Uterus (tissue), 4 donors: Measurements from ENCODE around the gene AIG1. TPM values are rescaled to one million over a fixed set of nuclear protein-coding genes. Genes with fewer than 3 reads are reported as not detected.

Experiments used
- DNase-seq, 2 donors: peaks; one replicate each; pipeline ENCODE4 v3.0.0-alpha.2; 2019 to 2020
- H3K27ac ChIP-seq, 2 donors: fragments of 200-600 bp; sonication (generic); 1 replicate in 1 of 2; 2 replicates in 1 of 2; pipeline ENCODE4 v1.5.1; 2016 to 2018
- H3K27me3 ChIP-seq, 2 donors: fragments of 200-600 bp; sonication (generic); one replicate each; pipeline ENCODE4 v1.5.1; 2018 to 2019; ENCODE audit warnings: control low read depth in 1 of 2
- H3K36me3 ChIP-seq, 2 donors: fragments of 200-600 bp; sonication (generic); one replicate each; pipeline ENCODE4 v1.5.1; 2019; ENCODE audit warnings: control low read depth in 1 of 2
- H3K4me1 ChIP-seq, 2 donors: fragments of 200-600 bp; sonication (generic); one replicate each; pipeline ENCODE4 v1.5.1; 2018 to 2019; ENCODE audit warnings: control low read depth in 1 of 2
- H3K4me3 ChIP-seq, 2 donors: fragments of 200-600 bp; sonication (generic); 1 replicate in 1 of 2; 2 replicates in 1 of 2; pipeline ENCODE4 v1.5.1; 2018 to 2019; ENCODE audit warnings: mild to moderate bottlenecking in 1 of 2
- H3K9me3 ChIP-seq, 2 donors: fragments of 200-600 bp; sonication (generic); one replicate each; pipeline ENCODE4 v1.5.1; 2019; ENCODE audit warnings: control low read depth in 1 of 2
- CTCF ChIP-seq, 4 experiments: fragments of 200-600 bp in 2 of 4; fragments of 450-650 bp in 2 of 4; sonication (generic) in 2 of 4; IDR thresholded peaks; one replicate each; pipeline ENCODE4 v1.5.1; 2016 to 2019; ENCODE audit warnings: antibody characterized with exemption in 4 of 4, mild to moderate bottlenecking in 2 of 4, moderate library complexity in 1 of 4
- POLR2A ChIP-seq, 2 donors: fragments of 450-650 bp; IDR thresholded peaks; one replicate each; pipeline ENCODE4 v1.6.1; 2016; ENCODE audit warnings: antibody characterized with exemption in 2 of 2, mild to moderate bottlenecking in 1 of 2, moderate library complexity in 1 of 2
- intact Hi-C: fragments of 100-400 bp; cut with DNase I; formaldehyde crosslinking; loops from one replicate; pipeline ENCODE4 v1.15.1; 2023; ENCODE audit warnings: low total_unique reads
- total RNA-seq, 4 donors: library from RNA; depleted of rRNA in 3 of 4; stranded (reverse); fragments of >200 nt in 3 of 4; gene quantifications; one replicate each; pipeline versions ENCODE4 v1.1.0 to v1.2.4, GENCODE V29; 2014 to 2023
- donor health status: DM: yes; HTN: yes; CAD: no.

The AIG1 gene
- total RNA-seq, 4 donors from 2014 or later = 6.9 to 36.6 (median 27.8) TPM

GRCh38 chr6:143157131-143157530, 96.4 kb downstream of the AIG1 start:
- TF ChIP-seq POLR2A (IDR thresholded peaks at IDR 0.05) (no peak), CTCF (IDR thresholded peaks at IDR 0.05) (no peak)
- H3K4me1 ChIP-seq = no peaks in the 10 kb centered on the region
- intact Hi-C loops = no loop called here

GRCh38 chr6:143158113-143158581, 97.5 kb downstream of the AIG1 start:
- Histone ChIP-seq H3K36me3 (no peaks in the 10 kb centered on the region), H3K27ac (no peak overlapping the region), H3K9me3 (no peaks in the 10 kb centered on the region), H3K27me3 (no peaks in the 10 kb centered on the region), H3K4me3 (no peak overlapping the region), H3K4me1 (no peaks in the 10 kb centered on the region)
- TF ChIP-seq POLR2A (IDR thresholded peaks at IDR 0.05) (no peak), CTCF (IDR thresholded peaks at IDR 0.05) (no peak)
- no peak for DNase-seq
- intact Hi-C loops = no loop called here

More at GRCh38 chr6:143157131-143157530, 96.4 kb downstream of the AIG1 start:
- Histone ChIP-seq H3K36me3 (no peaks in the 10 kb centered on the region), H3K9me3 (no peaks in the 10 kb centered on the region), H3K4me3 (no peak overlapping the region), H3K27ac (no peak overlapping the region), H3K27me3 (no peaks in the 10 kb centered on the region)
- no peak for DNase-seq

- no peak for TF ChIP-seq POLR2A (IDR thresholded peaks at IDR 0.05)
- no peak for TF ChIP-seq CTCF (IDR thresholded peaks at IDR 0.05)
- no peaks in the 10 kb centered on the region for H3K9me3 ChIP-seq
- no peak for DNase-seq
- no peaks in the 10 kb centered on the region for H3K4me1 ChIP-seq
- H3K27ac ChIP-seq = no peak overlapping the region
- intact Hi-C loops = no loop called here
- H3K36me3 ChIP-seq = no peaks in the 10 kb centered on the region
- H3K4me3 ChIP-seq = no peak overlapping the region
- no peaks in the 10 kb centered on the region for H3K27me3 ChIP-seq
Measured at GRCh38 chr6:143159001-143159400, 98.3 kb downstream of the AIG1 start.

GRCh38 chr6:143160015-143160414, 99.3 kb downstream of the AIG1 start:
- Histone ChIP-seq H3K4me3 (no peak overlapping the region), H3K27me3 (no peaks in the 10 kb centered on the region), H3K36me3 (no peaks in the 10 kb centered on the region), H3K4me1 (no peaks in the 10 kb centered on the region), H3K9me3 (no peaks in the 10 kb centered on the region), H3K27ac (no peak overlapping the region)
- no peak for TF ChIP-seq POLR2A (IDR thresholded peaks at IDR 0.05)
- no peak for TF ChIP-seq CTCF (IDR thresholded peaks at IDR 0.05)
- intact Hi-C loops = no loop called here
- no peak for DNase-seq

- no peak overlapping the region for H3K4me3 ChIP-seq
- intact Hi-C loops = no loop called here
- no peaks in the 10 kb centered on the region for H3K9me3 ChIP-seq
- TF ChIP-seq CTCF (IDR thresholded peaks at IDR 0.05) (no peak), POLR2A (IDR thresholded peaks at IDR 0.05) (no peak)
- H3K27me3 ChIP-seq = no peaks in the 10 kb centered on the region
- H3K27ac ChIP-seq = no peak overlapping the region
- H3K4me1 ChIP-seq = no peaks in the 10 kb centered on the region
- DNase-seq = no peak
- no peaks in the 10 kb centered on the region for H3K36me3 ChIP-seq
Measured at GRCh38 chr6:143160439-143161220, 99.9 kb downstream of the AIG1 start.
